Neuronal stem cell (in vitro differentiated cells): ENCODE results near the gene MED12L. TPM values are rescaled to one million over a fixed set of nuclear protein-coding genes. Genes with fewer than 3 reads are reported as not detected.

Experiments
- DNase-seq: peaks from one replicate; pipeline ENCODE4 v3.0.0-alpha.2; 2013; ENCODE audit warnings: low spot score
- H2AFZ ChIP-seq: one replicate; pipeline ENCODE4 v1.6.1; 2013; ENCODE audit warnings: mild to moderate bottlenecking, low read length, inconsistent platforms
- H2AK5ac ChIP-seq: 2 replicates; pipeline ENCODE4 v1.6.1; 2013; ENCODE audit warnings: low read depth, mild to moderate bottlenecking, inconsistent platforms, low read length, moderate library complexity, mixed read lengths
- H2BK120ac ChIP-seq: 2 replicates; pipeline ENCODE4 v1.6.1; 2013; ENCODE audit warnings: low read depth, mild to moderate bottlenecking, inconsistent platforms, low read length, moderate library complexity, mixed read lengths
- H2BK12ac ChIP-seq: one replicate; pipeline ENCODE4 v1.6.1; 2013; ENCODE audit warnings: low read length, inconsistent platforms
- H2BK15ac ChIP-seq: 2 replicates; pipeline ENCODE4 v1.6.1; 2013; ENCODE audit warnings: mild to moderate bottlenecking, low read length, inconsistent platforms, mixed read lengths
- H2BK5ac ChIP-seq: one replicate; pipeline ENCODE4 v1.6.1; 2013; ENCODE audit warnings: inconsistent platforms, mild to moderate bottlenecking, low read length, moderate library complexity
- H3K14ac ChIP-seq: one replicate; pipeline ENCODE4 v1.6.1; 2013; ENCODE audit warnings: low read length, inconsistent platforms
- H3K18ac ChIP-seq: 2 replicates; pipeline ENCODE4 v1.6.1; 2013; ENCODE audit warnings: low read length, inconsistent platforms
- H3K23ac ChIP-seq: 2 replicates; pipeline ENCODE4 v1.6.1; 2013; ENCODE audit warnings: low read depth, mild to moderate bottlenecking, mixed read lengths, low read length, inconsistent platforms; ENCODE audit not compliant: poor library complexity
- H3K27ac ChIP-seq: replicated peaks from 3 replicates; pipeline ENCODE4 v1.5.1; 2013; ENCODE audit warnings: low read length, inconsistent platforms
- H3K27me3 ChIP-seq, 3 experiments: 2 replicates each; pipeline ENCODE4 v1.6.1; 2013; ENCODE audit warnings: low read length in 3 of 3, mild to moderate bottlenecking in 2 of 3, inconsistent platforms in 1 of 3, low read depth in 1 of 3, mixed read lengths in 1 of 3, moderate library complexity in 1 of 3; ENCODE audit not compliant: control insufficient read depth in 3 of 3, insufficient read depth in 3 of 3
- H3K36me3 ChIP-seq, 2 donors: replicated peaks in 1 of 2; 2 replicates each; pipeline ENCODE4 v1.6.1; 2013; ENCODE audit warnings: low read length in 2 of 2; ENCODE audit not compliant: control insufficient read depth in 2 of 2, insufficient read depth in 2 of 2
- H3K4ac ChIP-seq: 2 replicates; pipeline ENCODE4 v1.6.1; 2013; ENCODE audit warnings: inconsistent platforms, mild to moderate bottlenecking, low read length, moderate library complexity
- H3K4me1 ChIP-seq, 2 donors: 1 replicate in 1 of 2; 2 replicates in 1 of 2; pipeline ENCODE4 v1.6.1; 2013; ENCODE audit warnings: low read length in 2 of 2, low read depth in 1 of 2; ENCODE audit not compliant: control insufficient read depth in 2 of 2, insufficient read depth in 1 of 2
- H3K4me2 ChIP-seq: one replicate; pipeline ENCODE4 v1.6.1; 2013; ENCODE audit warnings: mild to moderate bottlenecking, low read length, inconsistent platforms; ENCODE audit not compliant: insufficient read depth, poor library complexity, severe bottlenecking
- H3K4me3 ChIP-seq, 2 donors: 2 replicates each; pipeline ENCODE4 v1.5.1; 2013; ENCODE audit warnings: low read length in 2 of 2, mild to moderate bottlenecking in 2 of 2, inconsistent platforms in 1 of 2, moderate library complexity in 1 of 2
- H3K79me1 ChIP-seq: one replicate; pipeline ENCODE4 v1.6.1; 2013; ENCODE audit warnings: low read depth, mild to moderate bottlenecking, inconsistent platforms, low read length, moderate library complexity
- H3K9ac ChIP-seq: one replicate; pipeline ENCODE4 v1.6.1; 2013; ENCODE audit warnings: mild to moderate bottlenecking, low read depth, low read length, inconsistent platforms; ENCODE audit not compliant: poor library complexity
- H3K9me3 ChIP-seq, 2 donors: replicated peaks in 1 of 2; 2 replicates each; pipeline versions ENCODE3 to v1.6.1; 2013; ENCODE audit warnings: low read length in 2 of 2, mild to moderate bottlenecking in 2 of 2, inconsistent platforms in 1 of 2, low read depth in 1 of 2, mixed read lengths in 1 of 2, moderate library complexity in 1 of 2; ENCODE audit not compliant: control insufficient read depth in 2 of 2, insufficient read depth in 1 of 2
- H4K8ac ChIP-seq: one replicate; pipeline ENCODE4 v1.6.1; 2013; ENCODE audit warnings: low read depth, mild to moderate bottlenecking, inconsistent platforms, low read length, moderate library complexity
- H4K91ac ChIP-seq: one replicate; pipeline ENCODE4 v1.6.1; 2013; ENCODE audit warnings: low read length, low read depth, mild to moderate bottlenecking, inconsistent platforms; ENCODE audit not compliant: poor library complexity
- WGBS, 2 donors: extraction: QIAGEN DNeasy Blood & Tissue Kit; methylation state at CpG; one replicate each; pipeline ENCODE4 v1.1.7; 2013; ENCODE audit warnings: missing lambda C conversion rate in 2 of 2, mixed read lengths in 1 of 2; ENCODE audit not compliant: insufficient read length in 2 of 2, insufficient replicate concordance in 1 of 2; ENCODE audit errors: extremely low coverage in 2 of 2; 5-methylcytosine and 5-hydroxymethylcytosine counted together
- polyA plus RNA-seq, 2 experiments: library from polyadenylated mRNA; stranded (reverse); fragments of 200-250 nt; gene quantifications; one replicate each; pipeline ENCODE4 v1.2.3, GENCODE V29; 2013

MED12L gene
- polyA plus RNA-seq (2013, experiment 1 of 2): 7.3 TPM
- polyA plus RNA-seq (2013, experiment 2 of 2): 7.6 TPM

- no CpG with 5 or more reads among the region's 84 CpGs for WGBS, 2 donors
- no peak within 1 kb of the TSS for H3K4ac ChIP-seq
- no peak within 1 kb of the TSS for H4K8ac ChIP-seq
- no peaks in the 10 kb centered on the region for H3K36me3 ChIP-seq
- peak within 1 kb of the TSS; percentile 76 for H2BK12ac ChIP-seq
- H2BK15ac ChIP-seq: peak within 1 kb of the TSS; percentile 52
- H3K14ac ChIP-seq: no peak within 1 kb of the TSS
- H2AFZ ChIP-seq: peak within 1 kb of the TSS; percentile 100
- H3K23ac ChIP-seq: peak within 1 kb of the TSS; percentile 57
- peak within 1 kb of the TSS; percentile 95 for H3K9ac ChIP-seq
- H3K27ac ChIP-seq: peak within 1 kb of the TSS; percentile 83
- peak within 1 kb of the TSS; percentile 87 for H2BK120ac ChIP-seq
- peak within 1 kb of the TSS; percentile 93 for H3K4me2 ChIP-seq
- H3K9me3 ChIP-seq: no peaks in the 10 kb centered on the region
- H3K27me3 ChIP-seq: peaks cover 0 to 21% (median 0%) of the 10 kb centered on the region in 3 experiments
- DNase-seq: peak; percentile 79
- H3K4me3 ChIP-seq: peak within 1 kb of the TSS; percentile 69 to 87
- peak within 1 kb of the TSS; percentile 98 for H3K18ac ChIP-seq
- peaks cover 3 to 8% of the 10 kb centered on the region in 2 donors for H3K4me1 ChIP-seq
- H3K79me1 ChIP-seq: no peaks in the 10 kb centered on the region
- no peak within 1 kb of the TSS for H2BK5ac ChIP-seq
- peak within 1 kb of the TSS; percentile 42 for H2AK5ac ChIP-seq
- no peak within 1 kb of the TSS for H4K91ac ChIP-seq
Observed at GRCh38 chr3:151085227-151085888, at the start of gene MED12L. Gene MED12L, plus strand, starts transcription at chr3:151085664. Its CDS starts 1,263 bp downstream, at chr3:151086927.

GRCh38 chr3:151037746-151038477 is 47.6 kb upstream of the MED12L start:
- WGBS, 2 donors: no CpG with 5 or more reads among the region's 4 CpGs
- Histone ChIP-seq H4K8ac (no peak overlapping the region), H2AK5ac (no peak overlapping the region), H2BK15ac (no peak overlapping the region), H3K9ac (no peak overlapping the region), H2BK12ac (no peak overlapping the region), H3K4me3 (no peak overlapping the region), H2AFZ (peak overlapping the region; percentile 81), H3K27me3 (no peaks in the 10 kb centered on the region), H3K23ac (no peak overlapping the region), H3K4me2 (no peak overlapping the region), H3K14ac (no peak overlapping the region), H3K18ac (no peak overlapping the region), H2BK120ac (no peak overlapping the region), H3K4me1 (peaks cover 0 to 5% of the 10 kb centered on the region in 2 donors), H4K91ac (no peak overlapping the region), H3K9me3 (no peaks in the 10 kb centered on the region), H2BK5ac (no peak overlapping the region), H3K79me1 (no peaks in the 10 kb centered on the region), H3K27ac (no peak overlapping the region), H3K36me3 (no peaks in the 10 kb centered on the region), H3K4ac (no peak overlapping the region)
- DNase-seq: no peak

- Histone ChIP-seq H2AFZ (no peak overlapping the region), H3K27ac (no peak overlapping the region), H2BK12ac (no peak overlapping the region), H3K9ac (no peak overlapping the region), H3K4ac (no peak overlapping the region), H2BK15ac (no peak overlapping the region), H3K27me3 (no peaks in the 10 kb centered on the region), H3K79me1 (peaks cover 1% of the 10 kb centered on the region), H4K91ac (no peak overlapping the region), H3K14ac (no peak overlapping the region), H2AK5ac (no peak overlapping the region), H2BK120ac (no peak overlapping the region), H2BK5ac (no peak overlapping the region), H3K23ac (no peak overlapping the region), H3K36me3 (no peaks in the 10 kb centered on the region), H3K4me2 (no peak overlapping the region), H3K9me3 (no peaks in the 10 kb centered on the region), H4K8ac (no peak overlapping the region), H3K4me1 (no peaks in the 10 kb centered on the region), H3K4me3 (no peak overlapping the region), H3K18ac (no peak overlapping the region)
- no CpG with 5 or more reads among the region's 1 CpG for WGBS, 2 donors
- DNase-seq: no peak
Observed at GRCh38 chr3:151044706-151045105, 40.8 kb upstream of the MED12L start.

GRCh38 chr3:151047636-151048035 is 37.8 kb upstream of the MED12L start:
- no peak for DNase-seq

More at GRCh38 chr3:151047636-151048035, 37.8 kb upstream of the MED12L start:
- Histone ChIP-seq H3K9me3 (no peaks in the 10 kb centered on the region), H3K9ac (no peak overlapping the region), H3K4me3 (no peak overlapping the region), H3K27ac (no peak overlapping the region), H3K23ac (no peak overlapping the region), H2BK5ac (no peak overlapping the region), H3K4ac (no peak overlapping the region), H3K14ac (no peak overlapping the region), H3K36me3 (no peaks in the 10 kb centered on the region), H2BK120ac (no peak overlapping the region), H3K4me2 (no peak overlapping the region), H3K79me1 (peaks cover 1% of the 10 kb centered on the region), H2BK15ac (no peak overlapping the region), H3K4me1 (no peaks in the 10 kb centered on the region), H4K91ac (no peak overlapping the region), H2BK12ac (no peak overlapping the region), H2AK5ac (no peak overlapping the region), H2AFZ (no peak overlapping the region), H3K27me3 (no peaks in the 10 kb centered on the region), H3K18ac (no peak overlapping the region), H4K8ac (no peak overlapping the region)
